Thyroid gland (tissue), 4 donors: ENCODE data around the gene SPZ1.

Source experiments
- CTCF ChIP-seq, 6 experiments: fragments of 200-600 bp in 3 of 6; fragments of 450-650 bp in 3 of 6; sonication (generic) in 3 of 6; IDR thresholded peaks; one replicate each; pipeline ENCODE4 v1.5.1; 2016 to 2019; ENCODE audit warnings: antibody characterized with exemption in 6 of 6, mild to moderate bottlenecking in 2 of 6, inconsistent platforms in 1 of 6, moderate library complexity in 1 of 6
- POLR2A ChIP-seq, 2 donors: fragments of 450-650 bp; IDR thresholded peaks; one replicate each; pipeline ENCODE4 v1.6.1; 2017; ENCODE audit warnings: antibody characterized with exemption in 2 of 2, mild to moderate bottlenecking in 2 of 2, moderate library complexity in 1 of 2

- no peak for TF ChIP-seq CTCF (IDR thresholded peaks at IDR 0.05)
- no peak for TF ChIP-seq POLR2A (IDR thresholded peaks at IDR 0.05)
Observed at GRCh38 chr5:80284720-80285119, 35.1 kb upstream of the SPZ1 start.
